ENCODE measurements around the gene CFAP97.

CFAP97 gene

DNA sequence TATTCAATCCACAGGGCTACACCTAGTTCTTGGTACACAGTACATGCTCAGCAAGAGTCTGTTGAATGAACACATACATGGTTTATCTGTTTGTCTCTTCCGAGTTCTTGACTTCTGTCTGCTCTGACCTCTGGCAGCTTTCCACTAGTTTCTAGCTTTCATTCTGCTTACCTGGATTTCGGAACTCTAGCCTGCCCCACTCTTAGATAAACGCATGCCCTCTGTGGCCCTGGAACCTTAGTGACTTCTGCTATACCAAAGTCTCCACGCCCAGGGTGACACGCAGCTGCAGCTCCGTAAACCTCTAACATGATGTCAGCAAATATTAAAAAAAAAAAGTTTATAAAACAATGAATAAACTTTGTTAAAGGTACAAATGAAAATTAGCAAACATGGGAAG lies 62.0 kb downstream of the CFAP97 start:
- Histone ChIP-seq H3K4me1 (ENCODE audit: control insufficient read depth, insufficient read depth, low read length, unreplicated experiment) (peaks cover 11% of the 10 kb centered on the region), H3K27me3 (ENCODE audit: insufficient read depth, low read length) (no peaks in the 10 kb centered on the region), H3K27ac (ENCODE audit: low read depth, low read length) (no peak overlapping the region), H3K79me2 (ENCODE audit: control insufficient read depth, insufficient read depth, low read length, unreplicated experiment) (peaks cover 7% of the 10 kb centered on the region), H3K36me3 (ENCODE audit: insufficient read depth, low read length) (no peaks in the 10 kb centered on the region), H3K4me3 (ENCODE audit: low read depth, low read length) (no peak overlapping the region), H2AFZ (ENCODE audit: low read length, unreplicated experiment) (no peak overlapping the region)

DNA sequence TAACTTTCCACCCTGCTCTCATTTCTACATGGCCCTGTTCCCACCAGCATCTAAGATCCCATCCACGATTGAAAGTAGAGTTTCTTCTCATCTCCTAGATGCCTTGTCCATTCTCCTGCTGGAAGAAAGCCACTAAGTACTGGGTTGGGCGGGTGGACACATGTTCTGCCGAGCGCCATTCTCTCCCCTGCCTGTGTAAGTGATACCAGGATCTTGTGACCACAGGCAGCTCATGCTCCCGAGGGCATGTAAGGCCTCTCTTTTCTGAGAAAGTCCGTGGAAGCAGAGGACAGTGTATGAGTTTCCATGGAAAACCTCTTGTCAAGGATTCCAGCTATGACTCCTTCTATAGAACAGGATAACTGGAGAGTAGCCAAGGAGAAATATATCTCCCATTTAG lies 64.1 kb downstream of the CFAP97 start:
- Histone ChIP-seq H3K4me3 (ENCODE audit: low read depth, low read length) (no peak overlapping the region), H3K79me2 (ENCODE audit: control insufficient read depth, insufficient read depth, low read length, unreplicated experiment) (peaks cover 7% of the 10 kb centered on the region), H3K27me3 (ENCODE audit: insufficient read depth, low read length) (no peaks in the 10 kb centered on the region), H3K27ac (ENCODE audit: low read depth, low read length) (no peak overlapping the region), H2AFZ (ENCODE audit: low read length, unreplicated experiment) (no peak overlapping the region), H3K4me1 (ENCODE audit: control insufficient read depth, insufficient read depth, low read length, unreplicated experiment) (peaks cover 6% of the 10 kb centered on the region), H3K36me3 (ENCODE audit: insufficient read depth, low read length) (no peaks in the 10 kb centered on the region)

DNA sequence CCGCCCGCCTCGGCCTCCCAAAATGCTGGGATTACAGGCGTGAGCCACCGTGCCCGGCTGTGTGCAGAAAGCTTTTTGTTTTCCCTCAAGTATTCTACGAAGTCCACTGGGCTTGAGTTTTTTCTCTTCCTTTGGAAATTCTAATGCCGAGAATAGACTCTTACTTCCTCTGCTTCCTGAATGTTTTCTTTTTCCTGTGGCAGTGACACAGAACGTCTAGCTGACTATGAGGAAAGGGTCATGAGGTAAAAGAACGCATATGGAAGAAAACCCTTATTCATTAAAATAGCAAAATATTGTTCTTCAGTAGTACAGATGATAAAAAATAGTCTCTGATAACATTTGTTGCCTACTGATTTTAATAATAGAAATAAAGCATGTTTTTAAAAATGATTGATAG lies 65.6 kb downstream of the CFAP97 start:
- Histone ChIP-seq H3K4me1 (ENCODE audit: control insufficient read depth, insufficient read depth, low read length, unreplicated experiment) (no peaks in the 10 kb centered on the region), H3K36me3 (ENCODE audit: insufficient read depth, low read length) (no peaks in the 10 kb centered on the region), H3K27me3 (ENCODE audit: insufficient read depth, low read length) (no peaks in the 10 kb centered on the region), H3K4me3 (ENCODE audit: low read depth, low read length) (no peak overlapping the region), H3K27ac (ENCODE audit: low read depth, low read length) (no peak overlapping the region), H2AFZ (ENCODE audit: low read length, unreplicated experiment) (no peak overlapping the region), H3K79me2 (ENCODE audit: control insufficient read depth, insufficient read depth, low read length, unreplicated experiment) (no peaks in the 10 kb centered on the region)

DNA sequence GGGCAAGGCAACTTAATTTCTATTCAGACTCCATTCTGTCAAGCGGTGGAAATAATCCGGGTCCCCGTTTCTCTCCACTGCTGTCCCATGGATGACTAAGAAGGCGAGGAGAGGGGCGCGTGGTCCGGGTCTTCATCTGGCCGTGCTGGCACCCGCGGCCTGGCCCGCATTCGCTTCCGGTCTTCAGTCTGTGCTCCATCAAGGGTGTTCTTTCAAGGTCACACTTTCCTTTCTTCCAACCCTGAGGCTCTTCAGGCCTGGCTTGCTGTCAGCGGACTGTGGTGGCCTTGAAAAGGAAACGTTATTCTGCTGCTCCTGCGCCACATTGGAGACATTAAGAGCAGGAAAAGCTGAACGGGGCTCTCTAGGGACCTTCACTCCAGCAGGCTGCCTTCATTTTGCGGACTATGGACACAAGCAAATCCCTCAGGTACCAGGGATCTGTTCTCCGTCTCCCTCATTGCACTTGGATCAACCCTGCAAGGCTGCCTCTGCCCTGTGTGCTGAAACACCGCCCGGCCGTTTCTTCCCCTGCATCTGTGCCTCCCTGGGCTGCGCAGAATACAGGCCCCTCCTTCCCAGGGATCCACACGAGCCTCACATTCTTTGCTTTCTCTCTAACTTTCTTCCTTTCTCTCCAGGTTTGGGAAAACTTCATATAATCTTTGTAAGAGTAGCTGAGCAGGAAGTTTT lies 66.4 kb downstream of the CFAP97 start:
- no peaks in the 10 kb centered on the region for H3K27me3 ChIP-seq (ENCODE audit: insufficient read depth, low read length)
- no peaks in the 10 kb centered on the region for H3K4me1 ChIP-seq (ENCODE audit: control insufficient read depth, insufficient read depth, low read length, unreplicated experiment)
- H3K27ac ChIP-seq (ENCODE audit: low read depth, low read length), result no peak overlapping the region
- no peaks in the 10 kb centered on the region for H3K36me3 ChIP-seq (ENCODE audit: insufficient read depth, low read length)
- H3K4me3 ChIP-seq (ENCODE audit: low read depth, low read length), result no peak overlapping the region
- H2AFZ ChIP-seq (ENCODE audit: low read length, unreplicated experiment), result no peak overlapping the region
- H3K79me2 ChIP-seq (ENCODE audit: control insufficient read depth, insufficient read depth, low read length, unreplicated experiment), result no peaks in the 10 kb centered on the region

DNA sequence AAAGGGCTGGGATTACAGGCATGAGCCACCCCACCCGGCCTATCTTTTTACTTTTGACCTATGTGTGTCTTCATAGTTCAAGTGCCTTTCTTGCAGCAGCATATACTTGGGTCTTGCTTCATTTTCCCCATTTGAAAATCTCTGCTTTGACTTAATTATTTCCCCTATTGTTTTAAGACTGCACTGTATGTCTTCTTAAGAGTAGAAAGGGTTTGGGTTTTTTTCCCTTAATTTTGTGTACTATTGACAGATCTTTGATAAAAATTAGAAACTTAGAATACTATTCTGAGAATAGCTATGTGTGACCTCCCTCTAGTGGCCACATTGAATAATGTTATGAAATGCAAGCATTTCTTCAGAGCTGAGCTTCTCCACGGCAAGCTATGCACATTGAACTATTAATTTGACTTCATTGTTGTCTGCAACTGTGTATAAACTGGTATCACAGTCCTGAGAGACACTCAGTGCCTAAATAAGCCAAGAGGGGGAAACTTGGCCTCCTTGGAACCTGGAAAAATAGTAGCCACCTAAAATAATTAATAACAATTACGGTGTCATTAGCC lies 69.4 kb downstream of the CFAP97 start:
- Histone ChIP-seq H2AFZ (ENCODE audit: low read length, unreplicated experiment) (no peak overlapping the region), H3K36me3 (ENCODE audit: insufficient read depth, low read length) (no peaks in the 10 kb centered on the region), H3K27me3 (ENCODE audit: insufficient read depth, low read length) (no peaks in the 10 kb centered on the region), H3K79me2 (ENCODE audit: control insufficient read depth, insufficient read depth, low read length, unreplicated experiment) (no peaks in the 10 kb centered on the region), H3K4me3 (ENCODE audit: low read depth, low read length) (no peak overlapping the region), H3K4me1 (ENCODE audit: control insufficient read depth, insufficient read depth, low read length, unreplicated experiment) (no peaks in the 10 kb centered on the region), H3K27ac (ENCODE audit: low read depth, low read length) (no peak overlapping the region)

DNA sequence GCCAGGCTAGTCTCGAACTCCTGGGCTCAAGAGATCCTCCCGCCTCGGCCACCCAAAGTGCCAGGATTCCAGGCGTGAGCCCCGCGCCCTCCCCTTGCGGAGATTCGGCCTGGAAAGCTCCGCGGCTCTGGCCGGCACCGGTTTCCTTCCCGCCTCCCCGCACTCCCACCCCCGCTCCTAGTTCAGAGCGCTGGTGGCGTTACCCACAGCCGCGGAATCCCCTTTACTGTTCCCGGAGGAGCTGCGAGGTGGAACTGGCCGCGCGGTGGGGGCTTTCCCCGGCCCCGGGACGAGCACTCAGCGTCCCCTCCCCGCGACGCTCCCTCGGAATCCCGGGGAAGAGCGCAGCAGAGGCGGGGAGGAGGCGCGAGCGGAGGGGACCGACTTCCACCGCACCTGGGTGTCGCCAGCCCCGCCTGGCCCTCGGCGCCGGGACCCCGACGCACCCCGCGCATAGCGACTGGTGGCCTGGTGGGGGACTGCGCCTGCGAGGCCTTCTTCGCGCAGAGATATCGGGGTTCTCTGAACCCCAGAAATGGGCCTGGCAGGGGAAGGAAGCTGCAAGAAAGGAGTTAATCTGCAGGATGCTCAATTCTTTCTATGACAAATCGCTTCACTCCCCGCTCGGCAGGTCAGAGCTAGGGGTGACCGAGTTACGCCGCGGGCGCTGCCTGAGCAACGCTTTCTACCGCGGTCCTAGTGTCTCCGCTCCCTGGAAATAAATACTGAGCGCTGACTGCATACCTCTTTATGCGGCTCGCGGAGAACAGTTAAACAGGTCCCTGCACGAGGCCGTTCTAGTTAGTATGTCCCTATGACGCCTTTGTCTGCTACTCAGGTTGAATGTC lies 75.3 kb downstream of the CFAP97 start:
- Histone ChIP-seq H3K79me2 (ENCODE audit: control insufficient read depth, insufficient read depth, low read length, unreplicated experiment) (no peaks in the 10 kb centered on the region), H3K4me3 (ENCODE audit: low read depth, low read length) (peak overlapping the region; percentile 72), H3K27me3 (ENCODE audit: insufficient read depth, low read length) (peaks cover 7% of the 10 kb centered on the region; the same call in 1 of the 2 replicates), H3K36me3 (ENCODE audit: insufficient read depth, low read length) (no peaks in the 10 kb centered on the region), H3K4me1 (ENCODE audit: control insufficient read depth, insufficient read depth, low read length, unreplicated experiment) (no peaks in the 10 kb centered on the region), H3K27ac (ENCODE audit: low read depth, low read length) (no peak overlapping the region), H2AFZ (ENCODE audit: low read length, unreplicated experiment) (peak overlapping the region; percentile 74)

DNA sequence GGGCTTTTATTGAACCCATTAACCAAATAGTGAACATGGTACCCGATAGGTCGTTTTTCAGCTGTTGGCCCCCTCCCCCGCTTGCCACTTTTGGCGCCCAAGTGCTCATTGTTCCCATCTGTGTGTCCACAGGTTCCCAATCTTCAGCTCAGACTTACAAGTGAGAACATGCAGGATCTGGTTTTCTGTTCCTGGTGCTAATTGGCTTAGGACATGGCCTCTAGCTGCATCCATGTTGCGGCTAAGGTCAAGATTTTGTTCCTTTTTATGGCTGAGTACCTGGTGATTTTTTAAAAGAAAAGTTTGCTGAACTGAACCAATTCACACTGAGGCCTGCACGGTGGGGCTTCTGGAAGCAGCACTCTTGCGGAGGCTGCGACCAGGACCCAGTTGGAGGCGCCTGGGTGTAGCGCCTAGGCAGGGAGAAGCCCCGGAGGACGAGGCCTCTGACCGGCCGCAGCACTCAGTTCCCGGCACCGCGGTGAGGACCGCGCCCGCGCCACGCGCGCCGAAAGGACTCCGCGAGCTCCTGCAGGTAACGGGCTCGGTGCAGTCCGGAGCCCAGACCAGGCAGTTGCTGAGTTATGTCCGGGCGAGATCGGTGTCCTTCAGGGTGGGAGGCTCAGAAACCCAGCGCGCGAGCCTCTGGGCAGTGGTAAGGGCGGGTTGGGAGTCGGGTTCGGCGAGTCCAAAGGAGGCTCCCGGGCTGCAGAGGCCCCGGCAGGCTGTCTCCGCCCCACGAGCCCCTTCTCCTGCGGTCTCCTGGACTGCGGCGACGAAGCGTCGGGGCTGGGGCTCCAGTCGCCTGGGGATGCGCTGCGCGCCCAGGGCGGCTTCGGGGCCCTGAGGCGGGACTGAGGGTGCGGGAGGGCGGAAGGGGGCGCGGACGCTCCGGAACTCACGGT lies 76.5 kb downstream of the CFAP97 start:
- H3K4me1 ChIP-seq (ENCODE audit: control insufficient read depth, insufficient read depth, low read length, unreplicated experiment), result no peaks in the 10 kb centered on the region
- no peaks in the 10 kb centered on the region for H3K36me3 ChIP-seq (ENCODE audit: insufficient read depth, low read length)
- no peaks in the 10 kb centered on the region for H3K79me2 ChIP-seq (ENCODE audit: control insufficient read depth, insufficient read depth, low read length, unreplicated experiment)
- H3K27me3 ChIP-seq (ENCODE audit: insufficient read depth, low read length), result peaks cover 7% of the 10 kb centered on the region; the same call in 1 of the 2 replicates
- peak overlapping the region; percentile 72 for H3K4me3 ChIP-seq (ENCODE audit: low read depth, low read length)
- H3K27ac ChIP-seq (ENCODE audit: low read depth, low read length), result no peak overlapping the region
- H2AFZ ChIP-seq (ENCODE audit: low read length, unreplicated experiment), result peak overlapping the region; percentile 95

DNA sequence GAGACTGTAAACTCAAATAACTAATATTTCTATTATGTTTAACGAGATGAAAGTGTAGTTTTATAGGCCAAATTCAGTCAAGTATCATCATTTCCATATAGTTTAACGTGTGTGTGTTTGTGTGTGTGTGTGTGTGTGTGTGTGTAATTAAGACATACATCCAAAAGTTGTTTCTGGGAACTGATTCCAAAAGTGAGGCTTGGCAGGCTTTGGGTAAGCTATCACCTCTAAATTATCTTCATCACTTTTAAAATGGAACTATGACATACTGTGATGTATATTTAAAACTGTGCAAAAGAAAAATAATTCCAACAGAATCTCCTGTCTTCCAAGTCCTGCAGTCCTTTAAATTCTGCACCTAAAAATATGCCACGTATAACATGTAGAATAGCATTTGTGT lies 79.8 kb downstream of the CFAP97 start:
- no peak overlapping the region for H3K27ac ChIP-seq (ENCODE audit: low read depth, low read length)
- H3K4me1 ChIP-seq (ENCODE audit: control insufficient read depth, insufficient read depth, low read length, unreplicated experiment), result peaks cover 8% of the 10 kb centered on the region
- no peak overlapping the region for H3K4me3 ChIP-seq (ENCODE audit: low read depth, low read length)
- H3K36me3 ChIP-seq (ENCODE audit: insufficient read depth, low read length), result no peaks in the 10 kb centered on the region
- H2AFZ ChIP-seq (ENCODE audit: low read length, unreplicated experiment), result no peak overlapping the region
- peaks cover 6% of the 10 kb centered on the region; the same call in 1 of the 2 replicates for H3K27me3 ChIP-seq (ENCODE audit: insufficient read depth, low read length)
- H3K79me2 ChIP-seq (ENCODE audit: control insufficient read depth, insufficient read depth, low read length, unreplicated experiment), result no peaks in the 10 kb centered on the region

DNA sequence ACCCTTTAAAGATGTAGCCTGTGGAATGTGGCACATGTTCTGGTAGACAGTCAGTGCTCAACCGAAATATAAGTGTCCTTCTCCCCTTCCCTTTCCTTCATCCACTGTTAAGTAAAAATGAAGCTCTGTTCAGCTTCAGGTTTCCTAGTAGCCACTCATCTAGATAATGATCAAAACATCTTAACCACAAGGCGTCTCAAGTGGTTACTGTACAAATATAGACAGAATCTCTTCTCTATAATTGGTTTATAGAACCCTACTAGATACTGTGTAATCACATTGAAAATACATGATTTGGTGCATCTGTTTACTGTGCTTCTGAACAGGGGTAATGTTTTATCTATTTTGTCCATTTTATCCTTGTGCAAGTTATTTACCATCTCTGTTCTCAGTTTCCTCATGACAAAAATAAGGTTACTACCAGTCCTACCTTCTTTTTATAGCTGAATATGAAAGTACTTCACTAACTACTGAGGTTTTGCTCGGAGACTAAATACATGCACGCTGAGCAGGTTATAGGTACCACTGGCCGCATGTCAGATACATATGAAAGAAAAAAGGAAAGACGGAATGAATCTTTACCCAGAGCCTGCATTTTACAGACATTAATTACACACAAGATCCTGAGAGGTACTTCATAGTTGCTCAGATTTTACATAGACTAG lies 81.0 kb downstream of the CFAP97 start:
- Histone ChIP-seq H3K4me1 (ENCODE audit: control insufficient read depth, insufficient read depth, low read length, unreplicated experiment) (peaks cover 8% of the 10 kb centered on the region), H3K79me2 (ENCODE audit: control insufficient read depth, insufficient read depth, low read length, unreplicated experiment) (no peaks in the 10 kb centered on the region), H3K36me3 (ENCODE audit: insufficient read depth, low read length) (no peaks in the 10 kb centered on the region), H3K27ac (ENCODE audit: low read depth, low read length) (no peak overlapping the region), H3K27me3 (ENCODE audit: insufficient read depth, low read length) (peaks cover 3% of the 10 kb centered on the region; the same call in 1 of the 2 replicates), H3K4me3 (ENCODE audit: low read depth, low read length) (no peak overlapping the region), H2AFZ (ENCODE audit: low read length, unreplicated experiment) (no peak overlapping the region)

DNA sequence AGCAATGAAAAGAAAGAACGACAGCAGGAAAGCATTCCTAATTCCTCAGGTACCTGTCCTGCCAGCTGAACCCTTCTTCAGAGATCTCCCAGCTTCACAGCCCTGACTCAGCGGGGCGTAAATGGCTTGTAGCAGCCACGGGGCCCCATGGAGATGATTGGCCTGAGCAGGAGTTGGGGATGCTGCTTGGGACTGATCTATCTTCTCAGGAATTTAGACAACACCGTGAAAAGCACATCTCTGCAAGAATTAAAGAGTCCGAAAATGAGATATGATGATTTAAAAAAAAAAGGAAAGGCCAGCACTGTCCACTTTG lies 83.2 kb downstream of the CFAP97 start:
- no peak overlapping the region for H2AFZ ChIP-seq (ENCODE audit: low read length, unreplicated experiment)

More for the DNA sequence above, 83.2 kb downstream of the CFAP97 start:
- Histone ChIP-seq H3K27ac (ENCODE audit: low read depth, low read length) (no peak overlapping the region), H3K36me3 (ENCODE audit: insufficient read depth, low read length) (no peaks in the 10 kb centered on the region), H3K4me3 (ENCODE audit: low read depth, low read length) (no peak overlapping the region), H3K79me2 (ENCODE audit: control insufficient read depth, insufficient read depth, low read length, unreplicated experiment) (no peaks in the 10 kb centered on the region), H3K27me3 (ENCODE audit: insufficient read depth, low read length) (peaks cover 3% of the 10 kb centered on the region; the same call in 1 of the 2 replicates), H3K4me1 (ENCODE audit: control insufficient read depth, insufficient read depth, low read length, unreplicated experiment) (peaks cover 11% of the 10 kb centered on the region)
